Measurements from ENCODE around the gene IL20RA.

- TF ChIP-seq POLR2A (IDR thresholded peaks at IDR 0.05) = no peak
- no peak for TF ChIP-seq CTCF (IDR thresholded peaks at IDR 0.05)
These were observed 13.6 kb downstream of the IL20RA start for GRCh38 chr6:137031122-137031521.

Data from vagina (tissue), 2 donors.